A549 (cell line): ENCODE measurements around the gene MKNK1. TPM values are rescaled to one million over a fixed set of nuclear protein-coding genes. Genes with fewer than 3 reads are reported as not detected.

Source experiments
- ATAC-seq, 2 experiments: fragments of 200-7000 bp in 1 of 2; fragments of >200 bp in 1 of 2; cut with Nextera tagmentation in 1 of 2; cut with Tn5 transposase in 1 of 2; 3 replicates each; pipeline versions ENCODE4 v1.8.0 to v1.9.1; 2018 to 2020; ENCODE audit warnings: mild to moderate bottlenecking in 1 of 2, moderate library complexity in 1 of 2
- CTCF ChIA-PET: fragments of 300-600 bp; sonication (Branson Sonifier 250); formaldehyde crosslinking; extraction: SDS; loops from one replicate; lab custom pipeline; 2021; ENCODE audit warnings: antibody characterized with exemption, inconsistent platforms; lab: Yijun Ruan, JAX
- POLR2A ChIA-PET: fragments of 350-600 bp; formaldehyde crosslinking; extraction: SDS; loops from one replicate; lab custom pipeline; 2021; ENCODE audit warnings: antibody characterized with exemption, inconsistent platforms; lab: Yijun Ruan, JAX
- DNase-seq, 2 experiments: peaks; one replicate each; pipeline versions ENCODE4 v3.0.0 to v3.0.0-alpha.2; 2011 to 2016; ENCODE audit warnings: low read depth in 1 of 2, low spot score in 1 of 2
- FAIRE-seq: peaks from 2 replicates; lab custom pipeline; 2011; peaks lifted over from hg19 to GRCh38; lab: Jason Lieb, UNC
- H3K27ac ChIP-seq, 2 experiments: fragments of >200 bp; sonication (Bioruptor Twin); formaldehyde crosslinking; 3 replicates each; pipeline ENCODE4 v1.5.1; 2016 to 2017
- H3K4me1 ChIP-seq: fragments of >200 bp; sonication (Bioruptor Twin); formaldehyde crosslinking; 3 replicates; pipeline ENCODE4 v1.6.1; 2016
- H3K4me2 ChIP-seq: fragments of >200 bp; sonication (Bioruptor Twin); formaldehyde crosslinking; 3 replicates; pipeline ENCODE4 v1.6.1; 2016
- H3K4me3 ChIP-seq: fragments of >200 bp; sonication (Bioruptor Twin); formaldehyde crosslinking; 3 replicates; pipeline ENCODE4 v1.5.1; 2016
- H3K9me3 ChIP-seq: fragments of >200 bp; sonication (Bioruptor Twin); formaldehyde crosslinking; 3 replicates; pipeline ENCODE4 v1.6.1; 2016
- ATOH8 ChIP-seq: fragments of 250-450 bp; sonication (Bioruptor Pico); IDR thresholded peaks from 2 replicates; pipeline ENCODE4 v1.5.0; 2020; ENCODE audit warnings: low read depth, mild to moderate bottlenecking, moderate library complexity
- CBX2 ChIP-seq: fragments of 200-600 bp; sonication (generic); IDR thresholded peaks from 2 replicates; pipeline ENCODE4 v1.6.1; 2016; ENCODE audit warnings: low read depth, mild to moderate bottlenecking, borderline replicate concordance
- CBX8 ChIP-seq: fragments of 200-600 bp; sonication (generic); IDR thresholded peaks from 2 replicates; pipeline ENCODE4 v1.6.1; 2016
- CHD4 ChIP-seq: fragments of 200-600 bp; sonication (generic); IDR thresholded peaks from 2 replicates; pipeline ENCODE4 v1.6.1; 2016; ENCODE audit warnings: antibody characterized with exemption, mild to moderate bottlenecking, borderline replicate concordance
- CTCF ChIP-seq: fragments of >200 bp; sonication (Bioruptor Twin); formaldehyde crosslinking; IDR thresholded peaks from 3 replicates; pipeline ENCODE4 v1.5.1; 2016
- ELK1 ChIP-seq: fragments of 150-350 bp; IDR thresholded peaks from 2 replicates; pipeline ENCODE4 v1.6.1; 2014; ENCODE audit warnings: low read depth, mild to moderate bottlenecking, low read length
- KDM5A ChIP-seq: fragments of 200-600 bp; sonication (generic); IDR thresholded peaks from 2 replicates; pipeline ENCODE4 v1.6.1; 2016; ENCODE audit warnings: antibody characterized with exemption, mild to moderate bottlenecking
- MAX ChIP-seq: IDR thresholded peaks from 2 replicates; pipeline ENCODE4 v1.6.1; 2012
- MAZ ChIP-seq: fragments of 150-350 bp; IDR thresholded peaks from 2 replicates; pipeline ENCODE4 v1.6.1; 2014; ENCODE audit warnings: antibody characterized with exemption, low read depth, low read length, borderline replicate concordance
- NR3C1 ChIP-seq: fragments of >200 bp; sonication (Bioruptor Twin); formaldehyde crosslinking; IDR thresholded peaks from 3 replicates; pipeline ENCODE4 v1.6.1; 2017
- PHF8 ChIP-seq: fragments of 200-600 bp; sonication (generic); IDR thresholded peaks from 2 replicates; pipeline ENCODE4 v1.6.1; 2016; ENCODE audit warnings: low read depth, mild to moderate bottlenecking, antibody characterized with exemption, moderate library complexity, borderline replicate concordance
- POLR2A ChIP-seq: IDR thresholded peaks from 2 replicates; pipeline ENCODE4 v1.6.1; 2012; ENCODE audit warnings: mild to moderate bottlenecking, low read length
- POLR2AphosphoS2 ChIP-seq: conservative IDR thresholded peaks from 2 replicates; pipeline ENCODE4 v1.6.1; 2012; ENCODE audit warnings: low read length, improper control_type of control experiment, inconsistent platforms
- RCOR1 ChIP-seq: fragments of 150-350 bp; IDR thresholded peaks from 2 replicates; pipeline ENCODE4 v1.6.1; 2014; ENCODE audit warnings: antibody characterized with exemption, low read length, low read depth
- RNF2 ChIP-seq: fragments of 200-600 bp; sonication (generic); IDR thresholded peaks from 2 replicates; pipeline ENCODE4 v1.6.1; 2016; ENCODE audit warnings: low read depth, mild to moderate bottlenecking, antibody characterized with exemption, moderate library complexity, borderline replicate concordance
- SREBF2 ChIP-seq: fragments of 450-650 bp; IDR thresholded peaks from 2 replicates; pipeline ENCODE4 v1.6.1; 2014; ENCODE audit warnings: mild to moderate bottlenecking, moderate library complexity
- TP53 ChIP-seq: fragments of 250-450 bp; sonication (Bioruptor Pico); IDR thresholded peaks from 2 replicates; pipeline ENCODE4 v1.5.0; 2021; ENCODE audit warnings: mild to moderate bottlenecking, moderate library complexity
- ZC3H11A ChIP-seq: fragments of 450-650 bp; IDR thresholded peaks from 2 replicates; pipeline ENCODE4 v1.6.1; 2014; ENCODE audit warnings: antibody characterized with exemption, mild to moderate bottlenecking
- ZFP36 ChIP-seq: fragments of 450-650 bp; IDR thresholded peaks from 2 replicates; pipeline ENCODE4 v1.6.1; 2014; ENCODE audit warnings: borderline replicate concordance; ENCODE audit not compliant: partially characterized antibody
- ZSCAN20 ChIP-seq: fragments of 250-450 bp; sonication (Bioruptor Pico); IDR thresholded peaks from 2 replicates; pipeline ENCODE4 v1.8.0; 2022; ENCODE audit warnings: mild to moderate bottlenecking, moderate library complexity
- WGBS: methylation state at CpG from one replicate; pipeline ENCODE4 v1.1.6; 2017; ENCODE audit errors: missing lambda C conversion rate; 5-methylcytosine and 5-hydroxymethylcytosine counted together
- polyA plus RNA-seq, 4 experiments: library from polyadenylated mRNA; depleted of rRNA in 3 of 4; stranded (reverse); fragments of >200 nt; fragmentation: RNase III in 1 of 4; extraction: RNeasy Plus Mini Kit Qiagen cat#74134 plus additional on column Dnase treatment in 1 of 4; gene quantifications; 2 replicates in 3 of 4; 3 replicates in 1 of 4; pipeline ENCODE4 v1.2.3, GENCODE V29; 2011 to 2017
- TF ChIP-seq, protein P1 (sequence below): IDR thresholded peaks from 2 replicates; pipeline ENCODE4 v1.6.1; 2012
- TF ChIP-seq, protein P2 (sequence below): IDR thresholded peaks from 2 replicates; pipeline ENCODE4 v1.6.1; 2012; ENCODE audit warnings: low read depth, borderline replicate concordance

The MKNK1 gene
- polyA plus RNA-seq, 2 of the 4 experiments (the other 2 are of a cell fraction), result 20.8 to 28.4 TPM

GRCh38 chr1:46563341-46563740, 40.7 kb downstream of the MKNK1 start:
- no peaks in the 10 kb centered on the region for H3K9me3 ChIP-seq
- ATAC-seq (no peak), FAIRE-seq (no peak), DNase-seq (no peak)
- no peak for TF ChIP-seq NR3C1
- TF ChIP-seq, protein P1, sequence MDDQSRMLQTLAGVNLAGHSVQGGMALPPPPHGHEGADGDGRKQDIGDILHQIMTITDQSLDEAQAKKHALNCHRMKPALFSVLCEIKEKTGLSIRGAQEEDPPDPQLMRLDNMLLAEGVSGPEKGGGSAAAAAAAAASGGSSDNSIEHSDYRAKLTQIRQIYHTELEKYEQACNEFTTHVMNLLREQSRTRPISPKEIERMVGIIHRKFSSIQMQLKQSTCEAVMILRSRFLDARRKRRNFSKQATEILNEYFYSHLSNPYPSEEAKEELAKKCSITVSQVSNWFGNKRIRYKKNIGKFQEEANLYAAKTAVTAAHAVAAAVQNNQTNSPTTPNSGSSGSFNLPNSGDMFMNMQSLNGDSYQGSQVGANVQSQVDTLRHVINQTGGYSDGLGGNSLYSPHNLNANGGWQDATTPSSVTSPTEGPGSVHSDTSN, result no peak
- TF ChIP-seq CHD4, result no peak
- TF ChIP-seq MAX, result no peak
- no peak for TF ChIP-seq CTCF
- TF ChIP-seq ATOH8 (CRISPR knock-in tag), result no peak
- no peak for TF ChIP-seq MAZ
- TF ChIP-seq CBX8, result no peak
- TF ChIP-seq KDM5A, result no peak
- TF ChIP-seq TP53 (CRISPR knock-in tag), result no peak
- TF ChIP-seq SREBF2, result no peak
- no peak for TF ChIP-seq ZC3H11A
- TF ChIP-seq ZSCAN20 (CRISPR knock-in tag), result no peak
- no peak for TF ChIP-seq PHF8
- no peak for TF ChIP-seq ELK1
- TF ChIP-seq, protein P2, sequence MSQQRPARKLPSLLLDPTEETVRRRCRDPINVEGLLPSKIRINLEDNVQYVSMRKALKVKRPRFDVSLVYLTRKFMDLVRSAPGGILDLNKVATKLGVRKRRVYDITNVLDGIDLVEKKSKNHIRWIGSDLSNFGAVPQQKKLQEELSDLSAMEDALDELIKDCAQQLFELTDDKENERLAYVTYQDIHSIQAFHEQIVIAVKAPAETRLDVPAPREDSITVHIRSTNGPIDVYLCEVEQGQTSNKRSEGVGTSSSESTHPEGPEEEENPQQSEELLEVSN, result no peak
- TF ChIP-seq POLR2A, result no peak
- no peak overlapping the region for H3K27ac ChIP-seq
- 84% methylated on average over 4 of the region's 4 CpGs for WGBS
- no peak overlapping the region for H3K4me2 ChIP-seq
- ChIA-PET POLR2A (no interaction called here), CTCF (interaction anchor here (2.5 kb wide), 1 partner anchor 15 kb away, joined by 7 read pairs; no protein-coding TSS in a partner anchor)
- no peaks in the 10 kb centered on the region for H3K4me1 ChIP-seq
- H3K4me3 ChIP-seq, result no peak overlapping the region

DNA sequence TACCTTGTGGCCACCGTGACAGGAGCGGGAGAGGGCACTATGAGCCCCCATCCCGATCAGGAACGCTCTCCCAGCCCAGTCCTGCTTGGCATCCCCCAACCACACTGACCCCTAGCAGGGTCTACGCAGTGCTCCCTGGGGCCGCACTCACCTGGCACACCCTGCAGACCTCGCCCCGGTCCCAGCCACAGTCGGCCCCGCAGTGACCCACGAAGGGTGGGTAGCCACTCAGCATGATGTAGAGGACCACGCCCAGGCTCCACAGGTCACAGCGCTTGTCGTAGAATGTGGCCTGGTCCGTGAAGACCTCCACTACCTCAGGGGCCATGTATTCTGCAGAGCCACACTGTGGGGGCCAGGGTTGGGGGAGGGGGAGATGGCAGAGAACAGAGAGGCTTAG, 41.6 kb downstream of the MKNK1 start:
- H3K9me3 ChIP-seq, result no peaks in the 10 kb centered on the region
- over 99% methylated on average over 9 of the region's 15 CpGs for WGBS
- no peak overlapping the region for H3K27ac ChIP-seq
- ATAC-seq (no peak), DNase-seq (no peak), FAIRE-seq (no peak)
- POLR2A ChIA-PET, result no interaction called here
- no peak overlapping the region for H3K4me2 ChIP-seq
- TF ChIP-seq RNF2 (no peak), ATOH8 (CRISPR knock-in tag) (no peak), RCOR1 (no peak), POLR2AphosphoS2 (no peak), CBX2 (no peak), ZFP36 (no peak), KDM5A (no peak)
- TF ChIP-seq, protein P2, result no peak
- no peaks in the 10 kb centered on the region for H3K4me1 ChIP-seq
- no peak overlapping the region for H3K4me3 ChIP-seq
- CTCF ChIA-PET, result interaction anchor here (1.0 to 2.5 kb wide), 2 partner anchors 14 to 28 kb away, joined by 4 to 7 read pairs; no protein-coding TSS in a partner anchor
